HFFc6 (cell line): ENCODE data around the gene GSDME. TPM values are rescaled to one million over a fixed set of nuclear protein-coding genes. Genes with fewer than 3 reads are reported as not detected.

Experiments
- DNase-seq: peaks from one replicate; pipeline ENCODE4 v3.0.0-alpha.2; 2018
- H3K27ac Mint-ChIP-seq: 2 replicates; pipeline ENCODE4 v1.8.0; 2020; ENCODE audit warnings: mild to moderate bottlenecking, mixed read lengths
- H3K27me3 Mint-ChIP-seq: 2 replicates; pipeline ENCODE4 v1.8.0; 2021; ENCODE audit warnings: mild to moderate bottlenecking, moderate library complexity, mixed read lengths; ENCODE audit not compliant: insufficient read depth
- H3K36me3 Mint-ChIP-seq: 2 replicates; pipeline ENCODE4 v1.8.0; 2021; ENCODE audit warnings: low read depth, mixed read lengths
- H3K4me1 Mint-ChIP-seq: 2 replicates; pipeline ENCODE4 v1.8.0; 2020; ENCODE audit warnings: low read depth, mixed read lengths
- H3K4me3 Mint-ChIP-seq: 2 replicates; pipeline ENCODE4 v1.8.0; 2020; ENCODE audit warnings: mild to moderate bottlenecking, moderate library complexity, mixed read lengths
- H3K9me3 Mint-ChIP-seq: 2 replicates; pipeline ENCODE4 v1.8.0; 2020; ENCODE audit warnings: mild to moderate bottlenecking, mixed read lengths
- total RNA-seq, 6 experiments: library from RNA; stranded (reverse); fragmentation: NEBNext Ultra II Directional; extraction: Animal tissue kit (Norgen Biotek cat#: 25700); gene quantifications; 2 replicates in 1 of 6; 3 replicates in 5 of 6; pipeline ENCODE4 v1.2.3, GENCODE V29; 2021
- TF ChIP-seq, protein P1 (sequence below): fragments of 200-600 bp; sonication (generic); IDR thresholded peaks from 2 replicates; pipeline ENCODE4 v1.5.0; 2021; ENCODE audit warnings: antibody characterized with exemption, mild to moderate bottlenecking

The GSDME gene
- total RNA-seq, 6 experiments from 2014 or later: 37.1 to 49.8 (median 42.8) TPM

DNA sequence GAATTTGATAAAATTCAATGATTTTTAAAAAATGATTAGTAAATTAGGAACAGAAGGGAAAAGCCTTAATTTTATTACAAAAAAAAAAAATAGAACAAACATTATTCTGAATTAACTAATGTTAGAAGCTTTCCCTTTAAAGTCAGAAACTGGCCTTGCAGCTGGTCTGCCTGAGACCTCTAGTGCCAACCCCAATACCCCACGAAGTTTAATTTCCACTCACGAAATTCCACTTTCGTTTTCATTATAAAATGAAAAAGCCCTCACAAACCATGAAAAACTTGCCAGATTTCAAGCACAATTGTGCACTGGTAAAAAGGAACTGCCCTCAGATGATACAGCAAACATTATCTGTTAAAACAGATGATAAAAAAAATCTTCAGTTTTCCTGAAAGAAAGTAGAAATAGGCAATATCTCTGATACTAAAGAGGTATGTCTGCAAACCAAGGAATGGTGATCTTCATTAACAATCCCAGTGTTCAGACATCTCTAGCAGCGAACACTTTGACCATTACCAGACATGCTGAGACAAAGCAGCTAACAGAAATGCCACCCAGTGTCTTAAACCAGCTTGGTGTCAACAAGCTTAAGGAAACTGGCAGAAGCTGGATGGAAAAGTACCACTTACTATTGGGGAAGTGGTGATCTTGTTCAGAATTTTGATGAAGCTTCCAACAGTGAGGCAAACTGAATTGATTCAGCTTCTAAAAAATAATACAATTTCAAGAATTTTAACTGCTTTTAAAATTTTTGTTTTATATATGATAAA is 103.8 kb downstream of the GSDME start:
- peak overlapping the region; percentile 56; the same call in 1 of the 2 replicates for H3K27ac Mint-ChIP-seq
- no peaks in the 10 kb centered on the region for H3K27me3 Mint-ChIP-seq
- H3K9me3 Mint-ChIP-seq: no peaks in the 10 kb centered on the region
- H3K4me1 Mint-ChIP-seq: peaks cover 10% of the 10 kb centered on the region
- TF ChIP-seq, protein P1, sequence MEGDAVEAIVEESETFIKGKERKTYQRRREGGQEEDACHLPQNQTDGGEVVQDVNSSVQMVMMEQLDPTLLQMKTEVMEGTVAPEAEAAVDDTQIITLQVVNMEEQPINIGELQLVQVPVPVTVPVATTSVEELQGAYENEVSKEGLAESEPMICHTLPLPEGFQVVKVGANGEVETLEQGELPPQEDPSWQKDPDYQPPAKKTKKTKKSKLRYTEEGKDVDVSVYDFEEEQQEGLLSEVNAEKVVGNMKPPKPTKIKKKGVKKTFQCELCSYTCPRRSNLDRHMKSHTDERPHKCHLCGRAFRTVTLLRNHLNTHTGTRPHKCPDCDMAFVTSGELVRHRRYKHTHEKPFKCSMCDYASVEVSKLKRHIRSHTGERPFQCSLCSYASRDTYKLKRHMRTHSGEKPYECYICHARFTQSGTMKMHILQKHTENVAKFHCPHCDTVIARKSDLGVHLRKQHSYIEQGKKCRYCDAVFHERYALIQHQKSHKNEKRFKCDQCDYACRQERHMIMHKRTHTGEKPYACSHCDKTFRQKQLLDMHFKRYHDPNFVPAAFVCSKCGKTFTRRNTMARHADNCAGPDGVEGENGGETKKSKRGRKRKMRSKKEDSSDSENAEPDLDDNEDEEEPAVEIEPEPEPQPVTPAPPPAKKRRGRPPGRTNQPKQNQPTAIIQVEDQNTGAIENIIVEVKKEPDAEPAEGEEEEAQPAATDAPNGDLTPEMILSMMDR: no peak
- no peak for DNase-seq
- H3K4me3 Mint-ChIP-seq: peak overlapping the region; percentile 77
- H3K36me3 Mint-ChIP-seq: no peaks in the 10 kb centered on the region

DNA sequence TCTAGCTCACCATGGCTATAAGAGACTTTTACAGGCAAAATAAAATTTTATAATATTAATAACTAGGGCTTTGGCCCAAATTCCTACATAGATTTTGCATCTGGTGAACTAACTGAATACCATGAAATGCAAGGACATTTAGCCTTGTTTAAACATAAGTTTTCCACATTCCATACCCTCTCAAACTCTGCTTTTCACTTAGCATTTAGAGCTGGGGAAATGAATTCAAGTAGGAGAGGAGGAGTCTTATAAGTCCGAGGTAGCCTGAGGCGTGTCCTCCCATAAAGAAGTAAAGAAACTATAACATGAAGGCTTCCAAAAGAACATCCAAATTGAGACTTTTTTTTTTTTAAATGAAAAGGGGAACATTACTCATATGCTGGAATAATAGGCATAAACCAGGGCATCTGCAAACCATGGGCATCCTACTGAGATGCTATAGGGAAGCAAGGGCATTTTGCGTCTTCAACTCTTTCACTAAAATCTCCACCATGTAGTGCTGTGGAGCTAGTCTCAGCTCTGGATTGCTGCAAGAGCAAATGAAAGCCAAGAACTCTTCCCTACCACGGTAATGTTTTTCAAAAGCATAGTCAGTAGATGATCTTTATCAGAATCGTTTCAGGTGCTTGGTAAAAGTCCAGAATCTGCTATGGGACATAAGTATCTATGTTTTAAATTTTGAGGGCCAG is 104.9 kb downstream of the GSDME start:
- TF ChIP-seq, protein P1: no peak
- Mint-ChIP-seq H3K4me1 (peaks cover 2% of the 10 kb centered on the region), H3K27ac (no peak overlapping the region), H3K36me3 (no peaks in the 10 kb centered on the region), H3K4me3 (no peak overlapping the region), H3K27me3 (no peaks in the 10 kb centered on the region), H3K9me3 (no peaks in the 10 kb centered on the region)
- no peak for DNase-seq

Other genes with a start within 250 kb of the GSDME start
- gene PALS2, start 184.0 kb downstream of the GSDME start, total RNA-seq: 10 to 100 TPM; 13.8 to 28.5 (median 20.1) TPM
- 10 to 100 TPM; 49.7 to 68.8 (median 63.2) TPM for gene OSBPL3, start 222.7 kb upstream of the GSDME start, total RNA-seq